Astrocyte (in vitro differentiated cells and primary cell): Measurements from ENCODE around the gene TTC9C.

ENCODE experiments used
- EZH2 ChIP-seq: IDR thresholded peaks from 2 replicates; pipeline ENCODE4 v1.6.1; 2012; ENCODE audit warnings: mild to moderate bottlenecking, low read length, inconsistent platforms; ENCODE audit not compliant: insufficient read depth
- TF ChIP-seq, protein P1 (sequence below): IDR thresholded peaks from 2 replicates; pipeline ENCODE4 v1.5.1; 2011; ENCODE audit warnings: low read depth, mild to moderate bottlenecking, inconsistent platforms, low read length, moderate library complexity; ENCODE audit not compliant: insufficient read depth

DNA sequence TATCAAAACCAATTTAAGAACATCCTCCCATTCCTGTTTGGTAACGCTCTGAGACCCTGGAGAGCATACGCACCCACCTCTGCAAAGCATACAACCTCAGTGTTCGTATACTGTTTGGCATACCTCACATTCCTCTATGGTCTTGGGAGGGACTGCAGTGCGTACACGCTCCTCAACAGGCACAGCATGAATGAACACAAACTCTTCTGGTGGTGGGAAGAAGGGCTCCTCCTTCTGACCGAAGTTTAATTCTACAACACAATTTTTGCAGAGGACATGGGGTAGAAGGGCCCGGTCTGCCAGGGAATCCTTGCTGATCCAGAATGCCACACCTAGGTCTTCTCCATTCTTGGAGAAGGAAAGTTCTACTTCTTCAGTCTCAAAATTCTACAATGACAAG is 6.3 kb upstream of the TTC9C start:
- no peak for TF ChIP-seq EZH2
- TF ChIP-seq, protein P1, sequence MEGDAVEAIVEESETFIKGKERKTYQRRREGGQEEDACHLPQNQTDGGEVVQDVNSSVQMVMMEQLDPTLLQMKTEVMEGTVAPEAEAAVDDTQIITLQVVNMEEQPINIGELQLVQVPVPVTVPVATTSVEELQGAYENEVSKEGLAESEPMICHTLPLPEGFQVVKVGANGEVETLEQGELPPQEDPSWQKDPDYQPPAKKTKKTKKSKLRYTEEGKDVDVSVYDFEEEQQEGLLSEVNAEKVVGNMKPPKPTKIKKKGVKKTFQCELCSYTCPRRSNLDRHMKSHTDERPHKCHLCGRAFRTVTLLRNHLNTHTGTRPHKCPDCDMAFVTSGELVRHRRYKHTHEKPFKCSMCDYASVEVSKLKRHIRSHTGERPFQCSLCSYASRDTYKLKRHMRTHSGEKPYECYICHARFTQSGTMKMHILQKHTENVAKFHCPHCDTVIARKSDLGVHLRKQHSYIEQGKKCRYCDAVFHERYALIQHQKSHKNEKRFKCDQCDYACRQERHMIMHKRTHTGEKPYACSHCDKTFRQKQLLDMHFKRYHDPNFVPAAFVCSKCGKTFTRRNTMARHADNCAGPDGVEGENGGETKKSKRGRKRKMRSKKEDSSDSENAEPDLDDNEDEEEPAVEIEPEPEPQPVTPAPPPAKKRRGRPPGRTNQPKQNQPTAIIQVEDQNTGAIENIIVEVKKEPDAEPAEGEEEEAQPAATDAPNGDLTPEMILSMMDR: no peak
